NCI-H2227 (cell line): ENCODE measurements around the gene CDYL.
"Not testable (repeated sequence)": the region's sequence is repeated elsewhere in the genome, so short reads cannot be mapped to it uniquely, and the experiment has no call there.

ENCODE experiments used
- DNase-seq: peaks from one replicate; lab custom pipeline; 2025; ENCODE audit not compliant: unreplicated experiment; lab: John Stamatoyannopoulos, UW

Gene CDYL

GRCh38 chr6:4829089-4829488 is 52.9 kb downstream of the CDYL start:
- no peak for DNase-seq

GRCh38 chr6:4835540-4835939 is 59.3 kb downstream of the CDYL start:
- not testable (repeated sequence) for DNase-seq

- DNase-seq, result no peak
These were observed 64.0 kb downstream of the CDYL start for GRCh38 chr6:4840169-4840568.

GRCh38 chr6:4844108-4844507 is 67.9 kb downstream of the CDYL start:
- DNase-seq, result no peak

- no peak for DNase-seq
These were observed 70.2 kb downstream of the CDYL start for GRCh38 chr6:4846387-4846786.

DNA sequence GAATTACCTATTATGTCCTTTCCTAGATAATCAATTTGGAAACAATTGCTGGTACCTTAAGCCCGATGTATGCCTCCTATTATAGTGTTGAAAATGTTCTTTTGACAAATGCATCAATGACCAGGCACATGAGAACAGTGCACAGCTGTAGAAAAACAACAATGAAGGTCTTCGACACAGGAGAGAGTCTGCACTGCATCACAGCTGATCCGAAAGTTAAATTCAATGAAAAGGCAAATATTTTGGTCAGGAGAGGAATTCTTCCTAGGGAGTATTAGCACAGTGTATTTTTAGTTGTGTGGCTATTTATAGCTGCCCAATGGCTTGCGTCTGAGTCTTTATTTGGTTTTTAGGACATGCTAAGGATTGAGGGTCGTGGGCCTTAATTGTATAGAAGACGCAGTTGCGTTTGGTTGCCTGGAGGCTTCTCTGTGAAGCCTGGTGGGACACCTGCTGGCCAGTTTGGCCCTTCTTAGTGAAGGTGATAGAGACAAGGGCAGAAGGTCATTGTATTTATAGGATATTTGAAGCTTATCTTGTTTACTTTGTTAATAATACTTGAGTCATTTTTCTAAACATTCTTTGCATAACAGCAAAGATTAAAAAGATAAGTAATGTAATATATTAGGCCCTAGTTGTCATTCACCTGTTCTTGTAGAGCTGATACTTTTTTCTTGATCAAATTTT is 72.3 kb downstream of the CDYL start:
- DNase-seq, result no peak

GRCh38 chr6:4849226-4850022 is 73.2 kb downstream of the CDYL start:
- no peak for DNase-seq

- no peak for DNase-seq
These were observed 74.8 kb downstream of the CDYL start for GRCh38 chr6:4851035-4851434.

- not testable (repeated sequence) for DNase-seq
These were observed 76.0 kb downstream of the CDYL start for GRCh38 chr6:4852186-4852585.

- DNase-seq, result no peak
These were observed 76.7 kb downstream of the CDYL start for GRCh38 chr6:4852938-4853337.

GRCh38 chr6:4853349-4853748 is 77.1 kb downstream of the CDYL start:
- no peak for DNase-seq

- DNase-seq, result no peak
These were observed 77.7 kb downstream of the CDYL start for GRCh38 chr6:4853782-4854511.

DNA sequence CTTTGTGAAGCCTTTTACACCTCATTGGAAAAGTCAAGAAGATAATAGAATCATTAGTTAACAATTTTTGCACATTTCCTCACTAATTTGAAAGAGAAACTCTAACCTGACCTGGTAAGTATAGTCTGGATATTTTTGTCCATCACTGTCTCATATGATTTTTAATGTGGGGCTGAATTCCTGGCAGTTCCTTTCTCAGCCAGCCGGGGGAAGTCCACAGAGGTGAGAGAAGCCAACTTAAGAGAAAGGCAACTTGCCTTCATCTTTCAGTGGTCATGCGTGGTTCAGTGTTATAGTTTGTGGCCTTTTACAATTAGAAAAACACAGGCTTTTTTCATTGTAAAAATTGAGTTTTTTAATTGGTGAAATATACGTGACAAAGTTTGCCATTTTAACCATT is 80.6 kb downstream of the CDYL start:
- DNase-seq, result no peak

DNA sequence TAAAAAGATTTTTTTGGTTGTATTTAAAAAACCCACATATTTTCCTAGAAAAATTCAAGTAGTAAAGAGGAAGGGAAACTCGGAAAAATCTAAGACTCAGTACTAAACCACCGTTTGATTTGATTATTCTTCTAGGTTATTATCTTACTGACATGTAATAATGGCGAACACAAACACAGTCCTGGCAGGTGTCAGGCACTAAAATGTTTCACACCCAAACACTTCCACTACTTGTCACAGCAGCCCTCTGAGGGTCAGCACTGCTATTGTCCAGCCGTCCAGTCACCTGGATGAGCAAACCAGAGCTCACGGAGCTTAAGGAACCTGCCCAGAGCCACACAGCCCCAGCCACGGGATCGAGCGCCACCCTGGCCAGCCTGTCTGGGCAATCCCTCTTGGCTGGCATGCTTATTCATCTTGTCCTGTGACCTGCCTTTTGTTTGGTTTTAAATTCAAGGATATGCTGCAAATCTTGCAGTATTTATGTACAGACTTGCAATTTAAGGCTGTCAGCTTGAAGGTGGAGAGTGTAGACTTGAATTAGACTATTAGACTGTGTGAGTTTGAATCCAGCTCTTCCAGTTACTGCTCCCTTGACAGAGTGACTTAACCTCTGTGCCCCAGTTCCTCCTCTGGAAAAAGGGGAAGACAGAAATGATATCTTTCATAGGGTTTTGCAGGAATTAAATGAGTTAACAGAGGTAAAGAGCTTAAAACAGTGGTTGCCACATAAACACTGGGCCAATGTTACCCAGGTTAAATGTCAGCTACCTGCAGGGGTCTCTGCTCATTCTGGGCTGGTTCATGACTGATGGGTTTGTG is 82.2 kb downstream of the CDYL start:
- no peak for DNase-seq

GRCh38 chr6:4860387-4860786 is 84.2 kb downstream of the CDYL start:
- DNase-seq, result no peak

DNA sequence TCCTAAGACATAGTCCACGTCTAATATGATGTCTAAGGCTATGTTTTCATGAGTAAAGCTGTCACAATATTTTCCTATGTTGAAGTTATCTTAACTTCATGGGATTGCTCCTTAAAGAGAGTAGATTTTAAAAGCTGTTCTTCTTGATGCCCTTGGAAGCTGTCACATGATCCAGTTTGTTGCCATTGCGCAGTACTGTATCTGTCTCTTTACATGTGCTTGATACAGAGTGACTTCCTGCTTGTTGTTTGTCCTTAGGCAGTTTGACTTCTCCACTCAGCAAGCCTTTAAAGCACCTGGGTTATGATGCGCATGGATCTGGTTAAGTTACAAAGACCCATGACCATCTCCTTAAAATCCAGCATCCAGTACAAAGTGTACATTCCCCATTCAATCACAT is 85.4 kb downstream of the CDYL start:
- DNase-seq, result no peak

DNA sequence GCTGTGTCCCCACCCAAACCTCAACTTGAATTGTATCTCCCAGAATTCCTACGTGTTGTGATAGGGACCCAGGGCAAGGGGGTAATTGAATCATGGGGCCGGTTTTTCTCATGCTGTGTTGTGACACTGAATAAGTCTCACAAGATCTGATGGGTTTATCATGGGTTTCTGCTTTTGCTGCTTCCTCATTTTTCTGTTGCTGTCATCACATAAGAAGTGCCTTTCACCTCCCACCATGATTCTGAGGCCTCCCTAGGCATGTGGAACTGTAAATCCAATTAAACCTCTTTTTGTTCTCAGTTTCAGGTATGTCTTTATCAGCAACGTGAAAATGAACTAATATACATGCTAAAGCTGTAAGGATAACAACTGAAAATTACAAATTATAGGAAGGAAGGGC is 88.3 kb downstream of the CDYL start:
- DNase-seq, result no peak

DNA sequence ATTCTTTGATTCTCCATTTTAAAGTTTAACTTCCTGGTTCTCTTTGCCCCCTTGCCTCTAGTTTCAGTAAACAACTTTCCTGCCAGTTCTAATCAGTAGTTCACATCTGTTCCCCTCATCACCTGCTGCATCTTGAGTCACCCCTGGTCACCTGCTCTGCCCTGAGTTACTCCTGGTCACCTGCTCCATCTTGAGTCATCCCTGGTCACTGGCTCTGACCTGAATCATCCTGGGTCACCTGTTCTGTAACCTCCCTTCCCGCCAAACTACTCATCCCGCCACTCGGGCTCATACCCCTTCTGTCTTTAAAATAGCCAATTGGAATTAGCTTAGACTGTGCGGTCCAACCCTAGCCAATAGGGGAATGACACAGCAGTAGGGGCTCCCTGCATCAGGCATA is 88.8 kb downstream of the CDYL start:
- DNase-seq, result not testable (repeated sequence)

- DNase-seq, result no peak
These were observed 94.8 kb downstream of the CDYL start for GRCh38 chr6:4870821-4871494.

DNA sequence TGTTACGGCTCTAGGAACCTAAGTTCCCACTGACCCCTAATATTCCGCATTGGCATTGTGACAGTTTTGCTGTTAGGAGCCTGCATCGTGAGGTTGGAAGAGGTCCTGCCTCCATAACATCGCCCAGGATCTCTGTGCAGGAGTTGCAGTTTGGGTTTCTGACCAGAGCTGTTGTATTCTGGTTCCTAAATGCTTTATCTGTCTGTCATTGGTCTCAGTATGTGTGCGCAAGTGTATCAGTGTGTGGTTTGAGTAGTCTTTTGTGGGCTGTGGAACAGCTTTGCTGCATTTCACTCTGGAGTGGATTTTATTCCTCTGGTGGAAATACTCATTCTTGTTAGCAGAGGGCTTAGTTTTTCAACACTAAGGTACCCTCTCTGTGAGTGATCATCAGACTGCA is 95.6 kb downstream of the CDYL start:
- no peak for DNase-seq

GRCh38 chr6:4872841-4873240 is 96.6 kb downstream of the CDYL start:
- no peak for DNase-seq
